T-helper 2 cell treated with Interferon-gamma antibody and Interleukin-4, amounts not matched to agents 5 μg/mL and 100 μg/mL, for 36 hours (primary cell): ENCODE results near the gene RANBP9.

Source experiments
- DNase-seq: peaks from one replicate; pipeline ENCODE4 v3.0.0; 2021; ENCODE audit warnings: low spot score
- H3K27ac Mint-ChIP-seq: one replicate; pipeline ENCODE4 v1.8.0; 2021; ENCODE audit warnings: mild to moderate bottlenecking, mixed read lengths
- H3K27me3 Mint-ChIP-seq: one replicate; pipeline ENCODE4 v1.8.0; 2021; ENCODE audit warnings: low read depth, mixed read lengths
- H3K36me3 Mint-ChIP-seq: one replicate; pipeline ENCODE4 v1.8.0; 2021; ENCODE audit warnings: low read depth, mixed read lengths
- H3K4me1 Mint-ChIP-seq: one replicate; pipeline ENCODE4 v1.8.0; 2021; ENCODE audit warnings: low read depth, mixed read lengths
- H3K4me3 Mint-ChIP-seq: one replicate; pipeline ENCODE4 v1.8.0; 2022; ENCODE audit warnings: mild to moderate bottlenecking, moderate library complexity, mixed read lengths
- H3K9me3 Mint-ChIP-seq: one replicate; pipeline ENCODE4 v1.8.0; 2021; ENCODE audit warnings: mixed read lengths

Gene RANBP9

GRCh38 chr6:13664703-13665352 lies 46.8 kb downstream of the RANBP9 start:
- no peak for DNase-seq
- peaks cover 73% of the 10 kb centered on the region for H3K4me1 Mint-ChIP-seq
- H3K27me3 Mint-ChIP-seq: no peaks in the 10 kb centered on the region
- H3K36me3 Mint-ChIP-seq: peaks cover 42% of the 10 kb centered on the region
- H3K27ac Mint-ChIP-seq: no peak overlapping the region
- no peak overlapping the region for H3K4me3 Mint-ChIP-seq
- H3K9me3 Mint-ChIP-seq: peaks cover 7% of the 10 kb centered on the region

GRCh38 chr6:13663986-13664385 lies 47.6 kb downstream of the RANBP9 start:
- Mint-ChIP-seq H3K4me1 (peaks cover 72% of the 10 kb centered on the region), H3K9me3 (peaks cover 4% of the 10 kb centered on the region), H3K4me3 (no peak overlapping the region), H3K27ac (no peak overlapping the region), H3K36me3 (peaks cover 34% of the 10 kb centered on the region), H3K27me3 (no peaks in the 10 kb centered on the region)
- DNase-seq: no peak

GRCh38 chr6:13662651-13663334 lies 48.8 kb downstream of the RANBP9 start:
- Mint-ChIP-seq H3K27me3 (no peaks in the 10 kb centered on the region), H3K4me3 (no peak overlapping the region), H3K4me1 (peaks cover 60% of the 10 kb centered on the region), H3K9me3 (no peaks in the 10 kb centered on the region), H3K27ac (no peak overlapping the region), H3K36me3 (peaks cover 29% of the 10 kb centered on the region)
- DNase-seq: no peak

- H3K27me3 Mint-ChIP-seq: no peaks in the 10 kb centered on the region
- no peak overlapping the region for H3K27ac Mint-ChIP-seq
- peaks cover 26% of the 10 kb centered on the region for H3K36me3 Mint-ChIP-seq
- no peak for DNase-seq
- H3K9me3 Mint-ChIP-seq: no peaks in the 10 kb centered on the region
- H3K4me1 Mint-ChIP-seq: peaks cover 50% of the 10 kb centered on the region
- no peak overlapping the region for H3K4me3 Mint-ChIP-seq
Measured at GRCh38 chr6:13661647-13662046, 50.0 kb downstream of the RANBP9 start.

- no peak overlapping the region for H3K27ac Mint-ChIP-seq
- no peaks in the 10 kb centered on the region for H3K27me3 Mint-ChIP-seq
- no peaks in the 10 kb centered on the region for H3K9me3 Mint-ChIP-seq
- H3K4me1 Mint-ChIP-seq: peaks cover 50% of the 10 kb centered on the region
- peaks cover 22% of the 10 kb centered on the region for H3K36me3 Mint-ChIP-seq
- no peak overlapping the region for H3K4me3 Mint-ChIP-seq
- DNase-seq: no peak
Measured at GRCh38 chr6:13660893-13661292, 50.7 kb downstream of the RANBP9 start.

- H3K27me3 Mint-ChIP-seq: no peaks in the 10 kb centered on the region
- no peak overlapping the region for H3K27ac Mint-ChIP-seq
- H3K36me3 Mint-ChIP-seq: peaks cover 22% of the 10 kb centered on the region
- no peak for DNase-seq
- no peaks in the 10 kb centered on the region for H3K9me3 Mint-ChIP-seq
- H3K4me1 Mint-ChIP-seq: peaks cover 49% of the 10 kb centered on the region
- no peak overlapping the region for H3K4me3 Mint-ChIP-seq
Measured at GRCh38 chr6:13660273-13660672, 51.4 kb downstream of the RANBP9 start.

- Mint-ChIP-seq H3K9me3 (no peaks in the 10 kb centered on the region), H3K4me3 (no peak overlapping the region), H3K27me3 (no peaks in the 10 kb centered on the region), H3K27ac (no peak overlapping the region), H3K4me1 (peaks cover 13% of the 10 kb centered on the region), H3K36me3 (peaks cover 20% of the 10 kb centered on the region)
- no peak for DNase-seq
Measured at GRCh38 chr6:13655700-13656099, 55.9 kb downstream of the RANBP9 start.

GRCh38 chr6:13654496-13654895 lies 57.1 kb downstream of the RANBP9 start:
- Mint-ChIP-seq H3K36me3 (peaks cover 26% of the 10 kb centered on the region), H3K27ac (no peak overlapping the region), H3K4me3 (no peak overlapping the region), H3K4me1 (peaks cover 15% of the 10 kb centered on the region), H3K9me3 (no peaks in the 10 kb centered on the region), H3K27me3 (no peaks in the 10 kb centered on the region)
- no peak for DNase-seq

- Mint-ChIP-seq H3K36me3 (peaks cover 30% of the 10 kb centered on the region), H3K4me3 (no peak overlapping the region), H3K9me3 (no peaks in the 10 kb centered on the region), H3K27ac (no peak overlapping the region), H3K4me1 (peaks cover 17% of the 10 kb centered on the region), H3K27me3 (no peaks in the 10 kb centered on the region)
- DNase-seq: no peak
Measured at GRCh38 chr6:13653296-13653695, 58.3 kb downstream of the RANBP9 start.

- Mint-ChIP-seq H3K4me3 (no peak overlapping the region), H3K27ac (peak overlapping the region; percentile 4), H3K27me3 (no peaks in the 10 kb centered on the region), H3K9me3 (no peaks in the 10 kb centered on the region), H3K4me1 (peaks cover 11% of the 10 kb centered on the region), H3K36me3 (peaks cover 29% of the 10 kb centered on the region)
- no peak for DNase-seq
Measured at GRCh38 chr6:13649393-13649792, 62.2 kb downstream of the RANBP9 start.

GRCh38 chr6:13648850-13649249 lies 62.8 kb downstream of the RANBP9 start:
- H3K27me3 Mint-ChIP-seq: no peaks in the 10 kb centered on the region
- no peak for DNase-seq
- no peak overlapping the region for H3K4me3 Mint-ChIP-seq
- no peaks in the 10 kb centered on the region for H3K9me3 Mint-ChIP-seq
- peaks cover 11% of the 10 kb centered on the region for H3K4me1 Mint-ChIP-seq
- H3K36me3 Mint-ChIP-seq: peaks cover 29% of the 10 kb centered on the region
- no peak overlapping the region for H3K27ac Mint-ChIP-seq

GRCh38 chr6:13643125-13643524 lies 68.5 kb downstream of the RANBP9 start:
- no peak for DNase-seq
- H3K27ac Mint-ChIP-seq: no peak overlapping the region
- no peaks in the 10 kb centered on the region for H3K27me3 Mint-ChIP-seq
- H3K4me3 Mint-ChIP-seq: no peak overlapping the region
- no peaks in the 10 kb centered on the region for H3K9me3 Mint-ChIP-seq
- peaks cover 10% of the 10 kb centered on the region for H3K4me1 Mint-ChIP-seq
- H3K36me3 Mint-ChIP-seq: peaks cover 30% of the 10 kb centered on the region

- Mint-ChIP-seq H3K36me3 (peaks cover 41% of the 10 kb centered on the region), H3K4me1 (peaks cover 19% of the 10 kb centered on the region), H3K27ac (peak overlapping the region; percentile 20), H3K27me3 (no peaks in the 10 kb centered on the region), H3K9me3 (no peaks in the 10 kb centered on the region), H3K4me3 (no peak overlapping the region)
- DNase-seq: no peak
Measured at GRCh38 chr6:13641315-13641714, 70.3 kb downstream of the RANBP9 start.

- Mint-ChIP-seq H3K27me3 (no peaks in the 10 kb centered on the region), H3K36me3 (peaks cover 55% of the 10 kb centered on the region), H3K9me3 (no peaks in the 10 kb centered on the region), H3K27ac (peak overlapping the region; percentile 52), H3K4me1 (peaks cover 25% of the 10 kb centered on the region), H3K4me3 (no peak overlapping the region)
- no peak for DNase-seq
Measured at GRCh38 chr6:13638626-13639025, 73.0 kb downstream of the RANBP9 start.

- H3K36me3 Mint-ChIP-seq: peaks cover 49% of the 10 kb centered on the region
- no peak overlapping the region for H3K4me3 Mint-ChIP-seq
- no peaks in the 10 kb centered on the region for H3K9me3 Mint-ChIP-seq
- H3K27me3 Mint-ChIP-seq: no peaks in the 10 kb centered on the region
- peaks cover 22% of the 10 kb centered on the region for H3K4me1 Mint-ChIP-seq
- peak overlapping the region; percentile 52 for H3K27ac Mint-ChIP-seq
- no peak for DNase-seq
Measured at GRCh38 chr6:13638014-13638413, 73.6 kb downstream of the RANBP9 start.
